Upper lobe of left lung (tissue), 6 donors: ENCODE measurements around the gene DELE1. TPM values are rescaled to one million over a fixed set of nuclear protein-coding genes. Genes with fewer than 3 reads are reported as not detected.
A peak's percentile ranks its signal among the peaks of the same experiment; 100 is the strongest.

Source experiments
- ATAC-seq, 2 donors: fragments of 200-7000 bp; cut with Tn5 transposase; one replicate each; pipeline ENCODE4 v1.9.1; 2022; ENCODE audit warnings: mild to moderate bottlenecking in 2 of 2, moderate library complexity in 2 of 2; ENCODE audit not compliant: low FRiP score in 2 of 2
- DNase-seq, 2 donors: peaks; one replicate each; pipeline ENCODE4 v3.0.0-alpha.2; 2019 to 2020
- H3K27ac ChIP-seq, 4 donors: fragments of 200-600 bp; sonication (generic); one replicate each; pipeline ENCODE4 v1.5.1; 2016 to 2019
- H3K27me3 ChIP-seq, 4 donors: fragments of 200-600 bp; sonication (generic); one replicate each; pipeline ENCODE4 v1.5.1; 2017 to 2019
- H3K36me3 ChIP-seq, 4 donors: fragments of 200-600 bp; sonication (generic); one replicate each; pipeline ENCODE4 v1.5.1; 2016 to 2019
- H3K4me1 ChIP-seq, 4 donors: fragments of 200-600 bp; sonication (generic); one replicate each; pipeline ENCODE4 v1.5.1; 2018 to 2019
- H3K4me3 ChIP-seq, 4 donors: fragments of 200-600 bp; sonication (generic); one replicate each; pipeline ENCODE4 v1.5.1; 2017 to 2019; ENCODE audit warnings: mild to moderate bottlenecking in 2 of 4, moderate library complexity in 1 of 4
- H3K9me3 ChIP-seq, 4 donors: fragments of 200-600 bp; sonication (generic); one replicate each; pipeline ENCODE4 v1.5.1; 2018 to 2019
- CTCF ChIP-seq, 6 experiments: fragments of 450-650 bp in 4 of 6; fragments of 200-600 bp in 2 of 6; sonication (generic) in 2 of 6; IDR thresholded peaks; one replicate each; pipeline ENCODE4 v1.5.1; 2016 to 2019; ENCODE audit warnings: antibody characterized with exemption in 6 of 6
- EP300 ChIP-seq, 4 donors: sonication (generic); formaldehyde crosslinking; IDR thresholded peaks; one replicate each; pipeline ENCODE4 v1.5.1; 2017; ENCODE audit warnings: antibody characterized with exemption in 4 of 4, control low read depth in 2 of 4
- POLR2A ChIP-seq, 4 donors: fragments of 450-650 bp; IDR thresholded peaks; one replicate each; pipeline ENCODE4 v1.5.1; 2016 to 2017; ENCODE audit warnings: antibody characterized with exemption in 4 of 4, mild to moderate bottlenecking in 2 of 4
- POLR2AphosphoS5 ChIP-seq, 2 donors: sonication (generic); formaldehyde crosslinking; IDR thresholded peaks; one replicate each; pipeline ENCODE4 v1.5.1; 2017; ENCODE audit warnings: antibody characterized with exemption in 2 of 2
- WGBS, 2 donors: methylation state at CpG; one replicate each; pipeline ENCODE4 v1.1.5; 2017 to 2018; 5-methylcytosine and 5-hydroxymethylcytosine counted together
- total RNA-seq, 6 donors: library from RNA; depleted of rRNA in 4 of 6; stranded (reverse); fragments of >200 nt in 4 of 6; gene quantifications; one replicate each; pipeline versions ENCODE4 v1.1.0 to v1.2.1, GENCODE V29; 2016 to 2021
- donor health status: DM: no; HTN: no; CAD: no; lungs with moderate emphysema.
- donor health status: DM: no; HTN: yes; CAD: no; lungs with severe emphysema.

Gene DELE1
- total RNA-seq, 6 donors from 2014 or later = 59.4 to 151 (median 87.5) TPM

- Histone ChIP-seq H3K9me3 (no peaks in the 10 kb centered on the region), H3K27ac (peak overlapping the region in 3 of 4 donors; percentile 60 to 85 (median 72)), H3K4me3 (no peak overlapping the region), H3K27me3 (no peaks in the 10 kb centered on the region), H3K4me1 (peaks cover 22 to 41% (median 39%) of the 10 kb centered on the region in 4 donors), H3K36me3 (peaks cover 0 to 36% (median 21%) of the 10 kb centered on the region in 4 donors)
- ATAC-seq = no peak
- DNase-seq = no peak
- TF ChIP-seq EP300 (IDR thresholded peaks at IDR 0.05) = no peak
- TF ChIP-seq POLR2A (IDR thresholded peaks at IDR 0.05) = no peak
- TF ChIP-seq CTCF (IDR thresholded peaks at IDR 0.05) = no peak
- no peak for TF ChIP-seq POLR2AphosphoS5 (IDR thresholded peaks at IDR 0.05)
- 75% methylated on average over 9 of the region's 9 CpGs for WGBS, 2 donors
These were observed 18.6 kb downstream of the DELE1 start for GRCh38 chr5:141942185-141942857.

GRCh38 chr5:141944076-141944475, 20.4 kb downstream of the DELE1 start:
- no peaks in the 10 kb centered on the region for H3K9me3 ChIP-seq
- 80 to 84% methylated on average over 9 of the region's 9 CpGs for WGBS, 2 donors
- peak overlapping the region in 1 of 4 donors; percentile 82 for H3K27ac ChIP-seq
- TF ChIP-seq POLR2A (IDR thresholded peaks at IDR 0.05) (no peak), CTCF (IDR thresholded peaks at IDR 0.05) (no peak), POLR2AphosphoS5 (IDR thresholded peaks at IDR 0.05) (no peak), EP300 (IDR thresholded peaks at IDR 0.05) (no peak)
- DNase-seq (no peak), ATAC-seq (no peak)
- no peaks in the 10 kb centered on the region for H3K27me3 ChIP-seq
- peaks cover 0 to 36% (median 6%) of the 10 kb centered on the region in 4 donors for H3K36me3 ChIP-seq
- peaks cover 25 to 54% (median 46%) of the 10 kb centered on the region in 4 donors for H3K4me1 ChIP-seq
- no peak overlapping the region for H3K4me3 ChIP-seq

- peak; percentile 24 to 53 for ATAC-seq
These were observed 21.9 kb downstream of the DELE1 start for GRCh38 chr5:141945511-141946051.

GRCh38 chr5:141947316-141947715, 23.6 kb downstream of the DELE1 start:
- 49 to 67% methylated on average over 3 to 4 of the region's 4 CpGs for WGBS, 2 donors
- no peak overlapping the region for H3K4me3 ChIP-seq
- H3K36me3 ChIP-seq = peaks cover 0 to 43% (median 2%) of the 10 kb centered on the region in 4 donors
- no peaks in the 10 kb centered on the region for H3K27me3 ChIP-seq
- peak in 1 of 2 donors; percentile 21 for TF ChIP-seq POLR2AphosphoS5 (IDR thresholded peaks at IDR 0.05)
- no peak for TF ChIP-seq POLR2A (IDR thresholded peaks at IDR 0.05)
- no peak for ATAC-seq
- peak overlapping the region in 2 of 4 donors; percentile 71 to 76 for H3K27ac ChIP-seq
- no peaks in the 10 kb centered on the region for H3K9me3 ChIP-seq
- DNase-seq = no peak
- H3K4me1 ChIP-seq = peaks cover 40 to 60% (median 53%) of the 10 kb centered on the region in 4 donors

More at GRCh38 chr5:141945511-141946051, 21.9 kb downstream of the DELE1 start:
- Histone ChIP-seq H3K27me3 (no peaks in the 10 kb centered on the region), H3K9me3 (no peaks in the 10 kb centered on the region), H3K36me3 (peaks cover 0 to 36% (median 2%) of the 10 kb centered on the region in 4 donors), H3K27ac (peak overlapping the region; percentile 50 to 82 (median 62)), H3K4me1 (peaks cover 37 to 61% (median 52%) of the 10 kb centered on the region in 4 donors), H3K4me3 (no peak overlapping the region)
- DNase-seq = peak in 1 of 2 donors; percentile 79
- 21 to 58% methylated on average over 13 to 25 of the region's 25 CpGs for WGBS, 2 donors
- peak; percentile 57 to 68 for TF ChIP-seq POLR2AphosphoS5 (IDR thresholded peaks at IDR 0.05)
- no peak for TF ChIP-seq CTCF (IDR thresholded peaks at IDR 0.05)
- peak in 1 of 4 donors; percentile 11 for TF ChIP-seq EP300 (IDR thresholded peaks at IDR 0.05)

- 84 to 96% methylated on average over 2 of the region's 2 CpGs for WGBS, 2 donors
- peak overlapping the region in 2 of 4 donors; percentile 71 to 76 for H3K27ac ChIP-seq
- H3K27me3 ChIP-seq = no peaks in the 10 kb centered on the region
- TF ChIP-seq CTCF (IDR thresholded peaks at IDR 0.05) = no peak
- no peak for TF ChIP-seq POLR2A (IDR thresholded peaks at IDR 0.05)
- TF ChIP-seq EP300 (IDR thresholded peaks at IDR 0.05) = no peak
- TF ChIP-seq POLR2AphosphoS5 (IDR thresholded peaks at IDR 0.05) = no peak
- H3K9me3 ChIP-seq = no peaks in the 10 kb centered on the region
- peaks cover 40 to 56% (median 51%) of the 10 kb centered on the region in 4 donors for H3K4me1 ChIP-seq
- H3K36me3 ChIP-seq = peaks cover 0 to 42% (median 2%) of the 10 kb centered on the region in 4 donors
- no peak for DNase-seq
- ATAC-seq = no peak
- H3K4me3 ChIP-seq = no peak overlapping the region
These were observed 25.1 kb downstream of the DELE1 start for GRCh38 chr5:141948812-141949211.
